Measurements from ENCODE around the gene ATP2C2. TPM values are rescaled to one million over a fixed set of nuclear protein-coding genes. Genes with fewer than 3 reads are reported as not detected.

Gene ATP2C2
- total RNA-seq, 1 donor: not detected

GRCh38 chr16:84356176-84356575 is 12.2 kb upstream of the ATP2C2 start:
- Histone ChIP-seq H3K27ac (ENCODE audit: low read depth, low read length) (no peak overlapping the region), H3K4me1 (ENCODE audit: insufficient read depth, low read length) (peaks cover 14% of the 10 kb centered on the region), H2AFZ (ENCODE audit: low read length) (no peak overlapping the region), H3K9me3 (ENCODE audit: low read depth, low read length) (no peaks in the 10 kb centered on the region), H4K20me1 (ENCODE audit: insufficient read depth, low read length) (no peaks in the 10 kb centered on the region), H3K27me3 (ENCODE audit: insufficient read depth, low read length) (peaks cover 4% of the 10 kb centered on the region), H3K79me2 (ENCODE audit: insufficient read depth, low read length) (no peaks in the 10 kb centered on the region), H3K4me2 (ENCODE audit: insufficient read depth, low read length) (peak overlapping the region; percentile 12), H3K4me3 (ENCODE audit: insufficient read depth, low read length) (no peak overlapping the region), H3K36me3 (ENCODE audit: insufficient read depth, low read length) (no peaks in the 10 kb centered on the region)
- TF ChIP-seq CTCF (IDR thresholded peaks at IDR 0.05; ENCODE audit: extremely low read depth, low read depth, low read length): no peak
- peak; percentile 6 for DNase-seq (ENCODE audit: insufficient read length, low spot score, missing footprints)

GRCh38 chr16:84356591-84357116 is 11.7 kb upstream of the ATP2C2 start:
- Histone ChIP-seq H2AFZ (ENCODE audit: low read length) (no peak overlapping the region), H3K27me3 (ENCODE audit: insufficient read depth, low read length) (peaks cover 4% of the 10 kb centered on the region), H3K9me3 (ENCODE audit: low read depth, low read length) (no peaks in the 10 kb centered on the region), H3K4me1 (ENCODE audit: insufficient read depth, low read length) (peaks cover 14% of the 10 kb centered on the region), H3K79me2 (ENCODE audit: insufficient read depth, low read length) (no peaks in the 10 kb centered on the region), H3K27ac (ENCODE audit: low read depth, low read length) (no peak overlapping the region), H3K36me3 (ENCODE audit: insufficient read depth, low read length) (no peaks in the 10 kb centered on the region), H4K20me1 (ENCODE audit: insufficient read depth, low read length) (no peaks in the 10 kb centered on the region), H3K4me3 (ENCODE audit: insufficient read depth, low read length) (no peak overlapping the region), H3K4me2 (ENCODE audit: insufficient read depth, low read length) (peak overlapping the region; percentile 12)
- TF ChIP-seq CTCF (IDR thresholded peaks at IDR 0.05; ENCODE audit: extremely low read depth, low read depth, low read length): no peak
- peak; percentile 52 for DNase-seq (ENCODE audit: insufficient read length, low spot score, missing footprints)

GRCh38 chr16:84357191-84357651 is 11.1 kb upstream of the ATP2C2 start:
- Histone ChIP-seq H3K4me1 (ENCODE audit: insufficient read depth, low read length) (peaks cover 14% of the 10 kb centered on the region), H3K27ac (ENCODE audit: low read depth, low read length) (no peak overlapping the region), H3K9me3 (ENCODE audit: low read depth, low read length) (no peaks in the 10 kb centered on the region), H3K36me3 (ENCODE audit: insufficient read depth, low read length) (no peaks in the 10 kb centered on the region), H3K4me3 (ENCODE audit: insufficient read depth, low read length) (no peak overlapping the region), H4K20me1 (ENCODE audit: insufficient read depth, low read length) (no peaks in the 10 kb centered on the region), H3K79me2 (ENCODE audit: insufficient read depth, low read length) (no peaks in the 10 kb centered on the region), H3K27me3 (ENCODE audit: insufficient read depth, low read length) (peaks cover 8% of the 10 kb centered on the region), H3K4me2 (ENCODE audit: insufficient read depth, low read length) (peak overlapping the region; percentile 12), H2AFZ (ENCODE audit: low read length) (no peak overlapping the region)
- peak; percentile 89 for DNase-seq (ENCODE audit: insufficient read length, low spot score, missing footprints)
- TF ChIP-seq CTCF (IDR thresholded peaks at IDR 0.05; ENCODE audit: extremely low read depth, low read depth, low read length): no peak

DNA sequence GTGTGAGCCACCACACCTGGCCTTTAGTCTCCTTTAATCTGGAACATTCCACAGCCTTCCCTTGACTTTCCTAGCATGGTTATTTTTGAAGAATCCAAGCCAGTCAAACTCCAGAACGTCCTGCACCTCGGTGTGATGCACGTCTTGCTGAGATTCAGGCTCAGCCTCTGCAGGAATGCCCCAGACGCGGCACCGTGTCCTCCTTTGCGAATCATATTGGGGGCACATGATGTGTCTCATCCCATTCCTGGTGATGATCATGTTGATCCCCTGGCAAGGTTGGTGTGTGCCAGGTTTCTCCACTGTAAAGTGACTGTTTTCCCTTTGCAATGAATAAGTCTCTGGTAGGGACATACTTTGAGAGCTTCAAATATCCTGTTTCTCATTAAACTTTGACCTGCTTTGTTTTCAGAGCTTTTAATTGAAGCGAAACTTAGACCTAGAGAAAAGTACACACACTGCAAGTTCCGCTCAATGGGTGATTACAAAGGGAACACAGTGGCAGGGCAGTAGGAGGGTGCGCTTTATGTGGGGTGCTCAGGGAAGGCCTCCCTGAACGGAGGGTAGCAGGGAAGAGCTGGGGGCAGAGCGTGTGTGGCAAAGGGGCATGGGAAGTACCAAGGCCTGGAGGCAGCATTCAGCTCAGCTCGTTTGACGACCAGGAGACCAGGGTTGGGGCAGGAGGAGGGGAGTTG is 9.6 kb upstream of the ATP2C2 start:
- Histone ChIP-seq H3K9me3 (ENCODE audit: low read depth, low read length) (no peaks in the 10 kb centered on the region), H4K20me1 (ENCODE audit: insufficient read depth, low read length) (no peaks in the 10 kb centered on the region), H3K79me2 (ENCODE audit: insufficient read depth, low read length) (no peaks in the 10 kb centered on the region), H3K27ac (ENCODE audit: low read depth, low read length) (no peak overlapping the region), H2AFZ (ENCODE audit: low read length) (no peak overlapping the region), H3K36me3 (ENCODE audit: insufficient read depth, low read length) (no peaks in the 10 kb centered on the region), H3K4me2 (ENCODE audit: insufficient read depth, low read length) (no peak overlapping the region), H3K27me3 (ENCODE audit: insufficient read depth, low read length) (peaks cover 12% of the 10 kb centered on the region), H3K4me1 (ENCODE audit: insufficient read depth, low read length) (peaks cover 14% of the 10 kb centered on the region), H3K4me3 (ENCODE audit: insufficient read depth, low read length) (no peak overlapping the region)
- DNase-seq (ENCODE audit: insufficient read length, low spot score, missing footprints): peak; percentile 42
- TF ChIP-seq CTCF (IDR thresholded peaks at IDR 0.05; ENCODE audit: extremely low read depth, low read depth, low read length): no peak

Data from osteoblast (primary cell).